Body of pancreas (tissue), 4 donors: ENCODE results near the gene DTNB. TPM values are rescaled to one million over a fixed set of nuclear protein-coding genes. Genes with fewer than 3 reads are reported as not detected.
"Not testable (repeated sequence)": the region's sequence is repeated elsewhere in the genome, so short reads cannot be mapped to it uniquely, and the experiment has no call there.

Experiments used
- ATAC-seq: fragments of 150-250 bp; one replicate; pipeline ENCODE4 v1.9.1; 2016
- DNase-seq, 4 donors: peaks; one replicate each; pipeline ENCODE4 v3.0.0-alpha.2; 2019
- H3K27ac ChIP-seq, 4 donors: fragments of 200-600 bp; sonication (generic); 1 replicate in 3 of 4; 2 replicates in 1 of 4; pipeline versions ENCODE4 v1.5.1 to v1.6.1; 2016 to 2019; ENCODE audit warnings: mild to moderate bottlenecking in 1 of 4, mixed read lengths in 1 of 4, moderate library complexity in 1 of 4
- H3K27me3 ChIP-seq, 2 donors: fragments of 200-600 bp; sonication (generic); one replicate each; pipeline ENCODE4 v1.6.0; 2016; ENCODE audit warnings: mild to moderate bottlenecking in 1 of 2
- H3K36me3 ChIP-seq, 2 donors: fragments of 200-600 bp; sonication (generic); replicated peaks in 1 of 2; 2 replicates each; pipeline ENCODE4 v1.5.1; 2016; ENCODE audit warnings: low read depth in 2 of 2; ENCODE audit not compliant: insufficient read depth in 1 of 2
- H3K4me1 ChIP-seq: fragments of 200-600 bp; sonication (generic); one replicate; pipeline ENCODE4 v1.6.0; 2016
- H3K4me3 ChIP-seq, 2 donors: fragments of 200-600 bp; sonication (generic); 1 replicate in 1 of 2; 2 replicates in 1 of 2; pipeline ENCODE4 v1.5.1; 2016 to 2019
- H3K9me3 ChIP-seq, 3 donors: fragments of 200-600 bp; sonication (generic); 1 replicate in 2 of 3; 2 replicates in 1 of 3; pipeline ENCODE4 v1.5.1; 2016
- POLR2A ChIP-seq, 3 donors: fragments of 450-650 bp; IDR thresholded peaks; one replicate each; pipeline ENCODE4 v1.6.1; 2016; ENCODE audit warnings: antibody characterized with exemption in 3 of 3, mild to moderate bottlenecking in 2 of 3
- WGBS, 2 donors: methylation state at CpG; one replicate each; pipeline ENCODE4 v1.1.5; 2017; 5-methylcytosine and 5-hydroxymethylcytosine counted together
- intact Hi-C: fragments of 100-400 bp; cut with DNase I; formaldehyde crosslinking; loops from one replicate; pipeline ENCODE4 v1.15.1; 2023
- total RNA-seq, 2 donors: library from RNA; depleted of rRNA; stranded (reverse); fragments of >200 nt; gene quantifications; one replicate each; pipeline ENCODE4 v1.1.0, GENCODE V29; 2016
- TF ChIP-seq, protein P1 (sequence below), 7 experiments: fragments of 450-650 bp in 4 of 7; fragments of 200-600 bp in 3 of 7; sonication (generic) in 3 of 7; IDR thresholded peaks; one replicate each; pipeline ENCODE4 v1.5.1; 2016 to 2019; ENCODE audit warnings: antibody characterized with exemption in 7 of 7

Gene DTNB
- total RNA-seq, 2 donors from 2014 or later, result 17.8 to 22.6 TPM

DNA sequence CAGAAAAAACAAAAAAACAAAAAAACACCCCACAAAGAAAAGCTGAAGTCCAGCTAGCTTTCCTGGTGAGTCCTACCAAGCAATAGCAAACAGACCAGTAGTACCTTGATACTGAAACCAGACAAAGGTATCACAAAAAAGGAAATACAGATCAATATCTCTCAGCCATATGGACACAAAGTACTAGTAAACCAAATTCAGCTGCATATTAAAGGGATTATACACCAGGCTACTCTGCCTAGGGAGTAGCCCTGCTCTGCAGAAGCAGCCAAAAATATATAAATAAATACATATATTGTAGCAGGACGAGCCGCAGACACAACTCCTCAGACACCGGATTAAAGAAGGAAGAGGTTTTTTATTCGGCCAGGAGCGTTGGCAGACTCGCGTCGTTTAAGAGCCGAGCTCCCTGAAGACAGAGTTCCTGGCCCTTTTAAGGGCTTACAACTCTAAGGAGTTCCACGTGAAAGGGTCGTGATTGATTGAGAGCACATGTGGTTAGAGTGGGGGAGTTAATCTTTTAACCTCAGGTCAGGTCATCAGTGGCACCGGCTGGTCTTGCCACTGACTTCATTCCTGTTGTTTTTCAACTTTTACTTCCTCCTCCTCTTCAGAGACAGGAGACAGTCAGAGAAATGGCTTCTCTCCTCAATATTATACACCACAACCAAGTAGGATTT, 38.4 kb upstream of the DTNB start:
- ATAC-seq, result no peak
- no peak for DNase-seq
- H3K9me3 ChIP-seq, result no peaks in the 10 kb centered on the region
- H3K36me3 ChIP-seq, result no peaks in the 10 kb centered on the region
- WGBS, 2 donors, result 46 to 62% methylated on average over 12 of the region's 12 CpGs
- H3K27me3 ChIP-seq, result no peaks in the 10 kb centered on the region
- intact Hi-C loops, result no loop called here
- no peak overlapping the region for H3K4me3 ChIP-seq
- no peaks in the 10 kb centered on the region for H3K4me1 ChIP-seq
- TF ChIP-seq POLR2A (IDR thresholded peaks at IDR 0.05), result no peak
- TF ChIP-seq, protein P1, sequence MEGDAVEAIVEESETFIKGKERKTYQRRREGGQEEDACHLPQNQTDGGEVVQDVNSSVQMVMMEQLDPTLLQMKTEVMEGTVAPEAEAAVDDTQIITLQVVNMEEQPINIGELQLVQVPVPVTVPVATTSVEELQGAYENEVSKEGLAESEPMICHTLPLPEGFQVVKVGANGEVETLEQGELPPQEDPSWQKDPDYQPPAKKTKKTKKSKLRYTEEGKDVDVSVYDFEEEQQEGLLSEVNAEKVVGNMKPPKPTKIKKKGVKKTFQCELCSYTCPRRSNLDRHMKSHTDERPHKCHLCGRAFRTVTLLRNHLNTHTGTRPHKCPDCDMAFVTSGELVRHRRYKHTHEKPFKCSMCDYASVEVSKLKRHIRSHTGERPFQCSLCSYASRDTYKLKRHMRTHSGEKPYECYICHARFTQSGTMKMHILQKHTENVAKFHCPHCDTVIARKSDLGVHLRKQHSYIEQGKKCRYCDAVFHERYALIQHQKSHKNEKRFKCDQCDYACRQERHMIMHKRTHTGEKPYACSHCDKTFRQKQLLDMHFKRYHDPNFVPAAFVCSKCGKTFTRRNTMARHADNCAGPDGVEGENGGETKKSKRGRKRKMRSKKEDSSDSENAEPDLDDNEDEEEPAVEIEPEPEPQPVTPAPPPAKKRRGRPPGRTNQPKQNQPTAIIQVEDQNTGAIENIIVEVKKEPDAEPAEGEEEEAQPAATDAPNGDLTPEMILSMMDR (IDR thresholded peaks at IDR 0.05), result no peak
- no peak overlapping the region for H3K27ac ChIP-seq

DNA sequence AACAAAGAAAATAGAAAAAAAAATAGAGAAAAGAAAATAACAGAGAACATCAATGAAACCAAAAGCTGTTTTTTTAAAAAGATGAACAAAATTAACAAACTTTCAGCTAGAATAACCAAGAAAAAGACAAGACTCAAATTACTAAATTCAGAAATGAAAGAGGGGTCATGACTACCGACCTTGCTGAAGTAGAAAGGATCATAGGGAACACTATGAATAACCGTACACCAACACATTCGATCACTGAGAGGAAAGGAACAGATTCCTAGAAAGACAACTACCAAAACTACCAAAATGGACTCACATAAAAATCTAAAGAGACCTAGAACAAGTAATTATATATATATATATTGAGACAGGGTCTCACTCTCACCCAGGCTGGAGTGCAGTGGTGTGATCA, 37.4 kb upstream of the DTNB start:
- Histone ChIP-seq H3K27me3 (no peaks in the 10 kb centered on the region), H3K27ac (no peak overlapping the region), H3K9me3 (no peaks in the 10 kb centered on the region), H3K4me1 (no peaks in the 10 kb centered on the region), H3K36me3 (no peaks in the 10 kb centered on the region), H3K4me3 (no peak overlapping the region)
- TF ChIP-seq POLR2A (IDR thresholded peaks at IDR 0.05), result no peak
- TF ChIP-seq, protein P1 (IDR thresholded peaks at IDR 0.05), result no peak
- ATAC-seq (no peak), DNase-seq (no peak)
- intact Hi-C loops, result no loop called here
- 88 to 90% methylated on average over 3 of the region's 3 CpGs for WGBS, 2 donors

DNA sequence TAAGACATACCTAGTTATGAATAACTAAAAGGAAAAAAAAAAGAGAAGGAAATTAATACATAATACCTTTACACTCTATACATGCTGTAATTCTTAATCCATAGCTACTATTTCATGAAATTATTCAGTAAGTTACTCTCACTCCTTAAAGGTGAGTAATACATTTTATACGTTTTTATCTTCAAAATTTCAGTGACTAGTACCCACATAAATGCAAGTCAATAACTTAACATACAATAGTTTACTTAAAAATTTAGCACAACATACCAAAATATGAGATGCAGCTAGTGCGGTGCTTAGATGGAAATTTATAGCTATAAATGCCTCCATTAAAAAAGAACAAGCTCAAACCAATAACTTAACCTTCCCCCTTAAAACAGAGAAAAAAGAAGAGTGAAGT, 36.0 kb upstream of the DTNB start:
- no peak overlapping the region for H3K27ac ChIP-seq
- no peaks in the 10 kb centered on the region for H3K4me1 ChIP-seq
- intact Hi-C loops, result no loop called here
- H3K27me3 ChIP-seq, result no peaks in the 10 kb centered on the region
- no peak for ATAC-seq
- no peaks in the 10 kb centered on the region for H3K36me3 ChIP-seq
- H3K9me3 ChIP-seq, result no peaks in the 10 kb centered on the region
- 77 to 84% methylated on average over 2 of the region's 2 CpGs for WGBS, 2 donors
- no peak for TF ChIP-seq POLR2A (IDR thresholded peaks at IDR 0.05)
- TF ChIP-seq, protein P1 (IDR thresholded peaks at IDR 0.05), result no peak
- DNase-seq, result no peak
- no peak overlapping the region for H3K4me3 ChIP-seq

DNA sequence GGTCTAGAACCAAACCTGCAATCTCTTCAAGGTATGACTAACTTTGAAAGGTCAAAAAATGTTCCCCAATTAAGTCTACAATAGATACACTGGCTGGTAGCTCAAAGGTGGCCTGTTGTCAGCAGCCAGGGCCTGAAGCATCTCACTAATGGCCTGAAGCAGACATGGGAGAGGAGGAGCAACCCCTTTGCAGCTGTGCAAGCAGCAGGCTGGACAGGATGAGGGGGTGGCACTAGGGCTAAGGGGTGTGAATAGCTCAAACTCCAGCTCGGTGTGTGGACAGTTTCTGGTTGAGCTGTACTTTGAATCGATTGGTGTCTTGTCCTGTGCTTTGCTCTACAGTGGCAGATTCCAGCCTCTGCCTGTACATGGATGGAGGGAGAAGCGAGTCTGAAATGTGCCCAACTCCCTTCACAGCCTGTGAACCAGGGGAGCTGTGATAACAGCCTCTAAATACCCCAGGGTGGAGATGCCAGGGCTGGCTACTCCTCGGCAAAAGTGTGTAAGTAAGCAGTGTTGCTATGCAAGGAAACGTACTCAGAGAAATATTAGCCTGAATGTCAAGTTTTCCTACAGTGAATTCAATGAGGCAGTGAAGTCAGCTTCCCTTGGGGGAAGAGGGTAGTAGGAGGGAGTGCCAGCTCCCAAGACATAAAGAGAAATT, 34.7 kb upstream of the DTNB start:
- Histone ChIP-seq H3K4me3 (no peak overlapping the region), H3K9me3 (no peaks in the 10 kb centered on the region), H3K4me1 (no peaks in the 10 kb centered on the region), H3K36me3 (no peaks in the 10 kb centered on the region), H3K27ac (no peak overlapping the region), H3K27me3 (no peaks in the 10 kb centered on the region)
- TF ChIP-seq POLR2A (IDR thresholded peaks at IDR 0.05), result no peak
- WGBS, 2 donors, result 80 to 90% methylated on average over 5 of the region's 5 CpGs
- DNase-seq (no peak), ATAC-seq (no peak)
- intact Hi-C loops, result no loop called here

DNA sequence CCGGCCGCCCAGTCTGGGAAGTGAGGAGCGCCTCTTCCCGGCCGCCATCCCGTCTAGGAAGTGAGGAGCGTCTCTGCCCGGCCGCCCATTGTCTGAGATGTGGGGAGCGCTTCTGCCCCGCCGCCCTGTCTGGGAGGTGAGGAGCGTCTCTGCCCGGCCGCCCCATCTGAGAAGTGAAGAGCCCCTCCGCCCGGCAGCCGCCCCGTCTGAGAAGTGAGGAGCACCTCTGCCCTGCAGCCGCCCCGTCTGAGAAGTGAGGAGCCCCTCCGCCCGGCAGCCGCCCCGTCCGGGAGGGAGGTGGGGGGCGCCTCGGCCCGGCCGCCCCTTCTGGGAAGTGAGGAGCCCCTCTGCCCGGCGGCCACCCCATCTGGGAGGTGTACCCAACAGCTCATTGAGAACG, 32.2 kb upstream of the DTNB start:
- H3K4me3 ChIP-seq, H3K9me3 ChIP-seq, intact Hi-C loops, H3K27ac ChIP-seq, H3K27me3 ChIP-seq, DNase-seq, H3K4me1 ChIP-seq, H3K36me3 ChIP-seq, ATAC-seq: not testable (repeated sequence)
- WGBS, 2 donors, result 92 to 95% methylated on average over 5 to 28 of the region's 33 CpGs

DNA sequence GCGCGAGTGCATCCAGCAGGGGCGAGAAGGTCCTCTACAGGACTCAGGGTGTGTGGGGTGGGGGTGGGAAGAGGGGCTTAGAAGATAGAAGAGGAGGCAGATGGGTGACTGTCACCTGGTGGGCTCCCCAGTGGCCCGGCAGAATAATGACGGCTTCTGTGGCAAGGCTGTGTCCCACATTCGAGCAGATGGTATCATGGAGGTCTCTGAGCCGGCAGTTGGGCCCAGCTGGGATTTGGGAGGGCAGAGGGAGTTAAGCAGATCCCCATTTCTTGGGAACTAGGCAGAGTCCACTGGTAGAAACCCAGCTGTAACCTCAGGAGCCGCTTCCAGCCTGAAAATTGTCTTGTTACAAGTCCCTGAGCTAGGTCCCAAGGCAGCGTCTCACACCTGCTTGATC, 28.4 kb upstream of the DTNB start:
- Histone ChIP-seq H3K27me3 (no peaks in the 10 kb centered on the region), H3K4me1 (no peaks in the 10 kb centered on the region), H3K4me3 (no peak overlapping the region), H3K36me3 (no peaks in the 10 kb centered on the region), H3K27ac (no peak overlapping the region), H3K9me3 (no peaks in the 10 kb centered on the region)
- intact Hi-C loops, result no loop called here
- TF ChIP-seq POLR2A (IDR thresholded peaks at IDR 0.05), result no peak
- TF ChIP-seq, protein P1 (IDR thresholded peaks at IDR 0.05), result no peak
- DNase-seq (no peak), ATAC-seq (no peak)
- 82 to 89% methylated on average over 9 of the region's 9 CpGs for WGBS, 2 donors
